SJCRH30 (cell line): ENCODE measurements around the gene ZG16. TPM values are rescaled to one million over a fixed set of nuclear protein-coding genes. Genes with fewer than 3 reads are reported as not detected.

Source experiments
- DNase-seq, 2 experiments: peaks; one replicate each; pipeline ENCODE4 v3.0.0-alpha.2; 2015 to 2020
- H3K27ac ChIP-seq: fragments of 250-450 bp; sonication (Bioruptor Pico); 2 replicates; pipeline ENCODE4 v1.5.1; 2020; ENCODE audit warnings: mild to moderate bottlenecking, moderate library complexity
- H3K27me3 ChIP-seq: fragments of 250-450 bp; sonication (Bioruptor Pico); 2 replicates; pipeline ENCODE4 v1.5.1; 2020; ENCODE audit warnings: mild to moderate bottlenecking, moderate library complexity
- H3K36me3 ChIP-seq: fragments of 250-450 bp; sonication (Bioruptor Pico); 2 replicates; pipeline ENCODE4 v1.5.1; 2020; ENCODE audit warnings: mild to moderate bottlenecking, moderate library complexity
- H3K4me1 ChIP-seq: fragments of 250-450 bp; sonication (Bioruptor Pico); 2 replicates; pipeline ENCODE4 v1.5.1; 2020; ENCODE audit warnings: mild to moderate bottlenecking, moderate library complexity
- H3K4me3 ChIP-seq: fragments of 250-450 bp; sonication (Bioruptor Pico); 2 replicates; pipeline ENCODE4 v1.5.1; 2020; ENCODE audit warnings: mild to moderate bottlenecking, moderate library complexity
- H3K9me3 ChIP-seq: fragments of 250-450 bp; sonication (Bioruptor Pico); replicated peaks from 2 replicates; pipeline ENCODE4 v1.5.1; 2020; ENCODE audit warnings: mild to moderate bottlenecking, moderate library complexity
- total RNA-seq: library from RNA; depleted of rRNA; stranded (reverse); fragments of >200 nt; shearing (Covaris generic); gene quantifications from 2 replicates; pipeline ENCODE4 v1.2.3, GENCODE V29; 2014

ZG16 gene
- total RNA-seq, 1 experiment from 2014 or later: not detected

GRCh38 chr16:29807426-29808218 is 29.6 kb downstream of the ZG16 start:
- peak overlapping the region; percentile 16; the same call in 1 of the 2 replicates for H3K27ac ChIP-seq
- H3K9me3 ChIP-seq: no peaks in the 10 kb centered on the region
- peaks cover 28% of the 10 kb centered on the region for H3K4me1 ChIP-seq
- H3K36me3 ChIP-seq: peaks cover 38% of the 10 kb centered on the region
- H3K27me3 ChIP-seq: no peaks in the 10 kb centered on the region
- peak; percentile 85 to 86 for DNase-seq
- H3K4me3 ChIP-seq: peak overlapping the region; percentile 63

GRCh38 chr16:29808219-29808900 is 30.3 kb downstream of the ZG16 start:
- Histone ChIP-seq H3K27me3 (no peaks in the 10 kb centered on the region), H3K4me3 (peak overlapping the region; percentile 63), H3K4me1 (peaks cover 20% of the 10 kb centered on the region), H3K27ac (no peak overlapping the region; the same call in 1 of the 2 replicates), H3K9me3 (no peaks in the 10 kb centered on the region), H3K36me3 (peaks cover 31% of the 10 kb centered on the region)
- DNase-seq: no peak

DNA sequence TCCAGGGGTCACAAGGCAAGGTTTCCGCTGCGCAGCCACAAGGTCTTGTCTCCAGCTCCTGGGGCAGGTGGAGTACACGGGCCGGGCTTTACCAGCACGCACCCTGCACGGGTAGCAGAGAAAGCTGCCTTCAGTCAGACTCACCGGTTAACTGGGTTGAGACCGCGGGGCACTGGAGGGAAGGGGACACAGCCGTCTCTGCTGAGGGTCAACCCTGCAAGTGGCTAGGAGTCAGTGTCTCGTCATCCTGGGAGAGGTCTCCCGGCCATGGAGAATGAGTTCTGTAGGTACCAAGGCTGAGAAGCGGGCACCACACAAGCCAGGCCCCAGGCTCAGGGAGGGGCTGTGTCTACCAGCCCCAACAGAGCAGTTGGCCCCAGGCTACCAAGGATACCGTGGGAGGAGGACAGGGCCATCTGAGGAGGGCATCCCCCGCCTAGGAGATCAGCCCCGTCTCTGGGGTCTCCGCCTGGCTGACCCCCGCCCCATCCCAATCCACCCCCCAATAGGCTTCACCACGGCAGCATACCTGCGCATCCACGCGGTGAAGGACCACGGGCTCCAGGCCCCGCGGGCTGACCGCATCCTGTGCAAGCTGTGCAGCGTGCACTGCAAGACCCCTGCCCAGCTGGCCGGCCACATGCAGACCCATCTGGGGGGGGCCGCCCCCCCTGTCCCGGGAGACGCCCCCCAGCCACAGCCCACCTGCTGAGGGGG is 31.1 kb downstream of the ZG16 start:
- Histone ChIP-seq H3K9me3 (no peaks in the 10 kb centered on the region), H3K4me3 (no peak overlapping the region), H3K36me3 (peaks cover 23% of the 10 kb centered on the region), H3K4me1 (peaks cover 17% of the 10 kb centered on the region), H3K27ac (no peak overlapping the region), H3K27me3 (no peaks in the 10 kb centered on the region)
- no peak for DNase-seq

GRCh38 chr16:29809850-29810698 is 32.0 kb downstream of the ZG16 start:
- Histone ChIP-seq H3K9me3 (no peaks in the 10 kb centered on the region), H3K4me3 (no peak overlapping the region), H3K27ac (no peak overlapping the region), H3K27me3 (no peaks in the 10 kb centered on the region), H3K36me3 (peaks cover 20% of the 10 kb centered on the region), H3K4me1 (peaks cover 11% of the 10 kb centered on the region)
- no peak for DNase-seq

GRCh38 chr16:29810699-29811169 is 32.7 kb downstream of the ZG16 start:
- Histone ChIP-seq H3K27ac (no peak overlapping the region), H3K4me1 (peaks cover 11% of the 10 kb centered on the region), H3K36me3 (peaks cover 20% of the 10 kb centered on the region), H3K4me3 (no peak overlapping the region), H3K27me3 (no peaks in the 10 kb centered on the region), H3K9me3 (no peaks in the 10 kb centered on the region)
- no peak for DNase-seq

GRCh38 chr16:29811170-29811895 is 33.3 kb downstream of the ZG16 start:
- peak overlapping the region; percentile 16; the same call in 1 of the 2 replicates for H3K27ac ChIP-seq
- no peaks in the 10 kb centered on the region for H3K9me3 ChIP-seq
- peak overlapping the region; percentile 58 for H3K4me3 ChIP-seq
- peaks cover 11% of the 10 kb centered on the region for H3K4me1 ChIP-seq
- no peaks in the 10 kb centered on the region for H3K27me3 ChIP-seq
- peaks cover 20% of the 10 kb centered on the region for H3K36me3 ChIP-seq
- DNase-seq: peak; percentile 97 to 98

DNA sequence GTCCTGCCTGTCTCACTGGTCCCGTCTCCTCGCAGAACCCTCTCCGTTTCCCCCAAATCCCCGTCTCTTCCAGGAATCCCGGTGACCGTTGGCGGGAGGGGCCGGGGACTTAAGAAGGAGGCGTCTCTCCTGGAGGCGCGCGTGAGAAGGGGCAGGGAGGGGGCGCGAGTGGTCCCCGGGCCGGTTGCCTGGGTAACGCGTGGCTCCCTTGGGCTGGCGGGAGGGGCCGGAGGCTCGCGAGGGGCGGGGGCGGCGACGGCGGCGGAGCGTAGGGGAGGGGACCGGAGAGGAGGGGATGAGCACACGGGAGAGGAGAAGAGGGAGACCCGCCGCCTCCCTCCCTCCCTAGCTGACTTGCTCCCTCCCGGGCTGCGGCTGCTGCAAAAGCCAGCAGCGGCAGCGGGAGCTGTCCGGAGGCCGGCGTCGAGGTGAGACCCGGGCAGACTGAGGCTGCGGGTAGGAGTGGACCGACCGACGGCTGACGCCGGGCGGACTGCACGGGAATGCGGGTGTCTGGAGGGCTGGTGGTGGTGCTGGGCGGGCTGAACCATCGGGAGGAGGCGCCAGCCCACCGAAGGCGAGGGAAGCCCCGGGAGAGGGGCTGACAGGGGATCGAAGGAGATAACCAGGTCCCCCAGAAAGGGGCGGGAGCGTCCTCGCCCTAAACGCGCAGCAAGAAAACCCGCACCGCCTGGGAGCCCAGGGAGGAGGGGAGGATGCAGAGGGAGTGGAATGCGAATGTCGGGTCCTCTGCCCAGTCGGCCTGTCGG is 34.0 kb downstream of the ZG16 start, which contains the start of gene PRRT2:
PRRT2 (plus strand) TSS at position 298 of the 770 bp plus-strand sequence. CDS start 862 bp downstream, outside the sequence.
- H3K27ac ChIP-seq: peak within 1 kb of the TSS; percentile 16; the same call in 1 of the 2 replicates
- H3K36me3 ChIP-seq: peaks cover 20% of the 10 kb centered on the region
- no peaks in the 10 kb centered on the region for H3K9me3 ChIP-seq
- H3K27me3 ChIP-seq: no peaks in the 10 kb centered on the region
- H3K4me3 ChIP-seq: peak within 1 kb of the TSS; percentile 58
- H3K4me1 ChIP-seq: peaks cover 11% of the 10 kb centered on the region
- DNase-seq: peak; percentile 49 to 60

GRCh38 chr16:29812754-29813643 is 34.9 kb downstream of the ZG16 start:
- Histone ChIP-seq H3K36me3 (peaks cover 20% of the 10 kb centered on the region), H3K9me3 (no peaks in the 10 kb centered on the region), H3K27me3 (no peaks in the 10 kb centered on the region), H3K4me3 (peak overlapping the region; percentile 58), H3K27ac (no peak overlapping the region), H3K4me1 (peaks cover 11% of the 10 kb centered on the region)
- no peak for DNase-seq

GRCh38 chr16:29813644-29814562 is 35.8 kb downstream of the ZG16 start:
- no peak for DNase-seq
- no peaks in the 10 kb centered on the region for H3K27me3 ChIP-seq
- peaks cover 11% of the 10 kb centered on the region for H3K36me3 ChIP-seq
- peaks cover 9% of the 10 kb centered on the region for H3K4me1 ChIP-seq
- no peaks in the 10 kb centered on the region for H3K9me3 ChIP-seq
- no peak overlapping the region for H3K27ac ChIP-seq
- no peak overlapping the region for H3K4me3 ChIP-seq

DNA sequence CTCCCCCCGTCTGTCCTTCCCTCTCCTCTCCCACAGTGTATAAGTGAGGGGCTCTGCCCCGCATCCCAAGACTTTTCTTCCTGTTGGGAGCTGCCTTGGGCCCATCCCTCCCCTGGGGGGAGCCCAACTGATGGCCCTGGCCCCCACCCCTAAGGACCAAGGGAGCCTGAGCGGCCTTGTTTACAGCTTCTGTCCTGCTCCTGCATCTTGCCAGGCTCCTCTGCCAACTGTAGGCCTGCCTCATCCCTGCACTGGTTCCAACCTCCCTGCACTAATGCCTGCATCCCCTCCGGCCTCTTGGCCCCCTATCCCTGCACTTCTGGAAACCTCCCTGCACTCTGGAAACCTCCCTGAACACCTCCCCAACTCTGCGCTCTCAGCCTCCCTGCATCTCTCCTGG is 36.5 kb downstream of the ZG16 start:
- H3K36me3 ChIP-seq: peaks cover 6% of the 10 kb centered on the region
- H3K4me3 ChIP-seq: no peak overlapping the region
- no peaks in the 10 kb centered on the region for H3K9me3 ChIP-seq
- H3K27me3 ChIP-seq: no peaks in the 10 kb centered on the region
- H3K4me1 ChIP-seq: peaks cover 9% of the 10 kb centered on the region
- DNase-seq: no peak
- H3K27ac ChIP-seq: no peak overlapping the region

DNA sequence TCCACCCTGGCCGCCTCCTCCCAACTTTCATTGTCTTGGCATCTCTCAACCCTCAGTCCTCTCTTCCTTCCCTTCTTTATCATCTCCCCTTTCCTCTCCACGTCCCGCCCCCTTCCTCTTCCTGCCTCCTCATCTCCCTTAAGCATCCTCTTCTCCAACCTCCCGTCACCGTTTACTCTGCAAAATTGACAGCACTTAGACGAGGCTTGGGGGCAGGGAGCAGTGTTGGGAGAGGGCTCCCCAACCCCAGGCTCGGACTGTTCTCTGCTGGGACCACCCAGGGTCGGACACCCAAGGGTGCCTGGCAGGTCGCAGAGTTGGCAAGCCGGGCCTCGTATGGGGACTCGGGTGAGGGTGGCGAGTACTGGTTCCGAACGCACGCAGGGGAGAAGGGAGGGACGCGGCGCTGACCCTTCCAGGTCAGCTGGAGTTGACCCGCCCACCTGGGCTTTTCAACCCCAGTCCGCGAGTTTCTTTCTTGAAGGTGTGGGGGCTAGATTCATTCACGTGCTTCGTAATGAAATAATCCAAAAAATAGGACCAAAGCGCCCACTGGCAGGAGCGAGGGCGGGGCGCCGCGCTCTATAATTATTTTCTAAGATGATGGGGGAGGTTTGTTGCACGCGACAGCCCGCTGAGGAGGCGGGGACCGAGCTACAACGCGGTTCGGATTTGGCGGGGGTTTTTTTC is 37.1 kb downstream of the ZG16 start:
- peak overlapping the region; percentile 79 for H3K4me3 ChIP-seq
- no peaks in the 10 kb centered on the region for H3K9me3 ChIP-seq
- H3K36me3 ChIP-seq: peaks cover 6% of the 10 kb centered on the region; the same call in 1 of the 2 replicates
- peaks cover 9% of the 10 kb centered on the region for H3K4me1 ChIP-seq
- H3K27ac ChIP-seq: peak overlapping the region; percentile 62
- DNase-seq: no peak
- no peaks in the 10 kb centered on the region for H3K27me3 ChIP-seq
